Naive B cell (primary cell): Measurements from ENCODE around the gene CALU. TPM values are rescaled to one million over a fixed set of nuclear protein-coding genes. Genes with fewer than 3 reads are reported as not detected.

ENCODE experiments used
- ATAC-seq, 2 donors: fragments of 150-1000 bp; cut with Tn5 transposase; 2 replicates each; pipeline ENCODE4 v1.10.0; 2021; ENCODE audit warnings: low read depth in 2 of 2, mild to moderate bottlenecking in 2 of 2, moderate library complexity in 2 of 2
- DNase-seq: peaks from one replicate; pipeline ENCODE4 v3.0.0; 2022
- H3K27ac Mint-ChIP-seq, 6 donors: one replicate each; pipeline ENCODE4 v1.8.0; 2020 to 2022; ENCODE audit warnings: mild to moderate bottlenecking in 6 of 6, mixed read lengths in 6 of 6, moderate library complexity in 5 of 6, inconsistent platforms in 2 of 6
- H3K27me3 Mint-ChIP-seq, 3 donors: one replicate each; pipeline ENCODE4 v1.8.0; 2021 to 2022; ENCODE audit warnings: mixed read lengths in 3 of 3, mild to moderate bottlenecking in 1 of 3
- H3K36me3 Mint-ChIP-seq, 2 donors: one replicate each; pipeline ENCODE4 v1.8.0; 2020 to 2022; ENCODE audit warnings: mixed read lengths in 2 of 2, inconsistent platforms in 1 of 2, mild to moderate bottlenecking in 1 of 2
- H3K4me1 Mint-ChIP-seq, 3 donors: one replicate each; pipeline ENCODE4 v1.8.0; 2020 to 2022; ENCODE audit warnings: mixed read lengths in 3 of 3, inconsistent platforms in 1 of 3, mild to moderate bottlenecking in 1 of 3, moderate library complexity in 1 of 3
- H3K4me3 Mint-ChIP-seq, 8 donors: one replicate each; pipeline ENCODE4 v1.8.0; 2020 to 2022; ENCODE audit warnings: mild to moderate bottlenecking in 8 of 8, mixed read lengths in 8 of 8, moderate library complexity in 8 of 8, inconsistent platforms in 2 of 8
- H3K9me3 Mint-ChIP-seq, 7 donors: one replicate each; pipeline ENCODE4 v1.8.0; 2020 to 2022; ENCODE audit warnings: mixed read lengths in 7 of 7, mild to moderate bottlenecking in 5 of 7, inconsistent platforms in 2 of 7, moderate library complexity in 1 of 7
- polyA plus RNA-seq, 6 donors: library from polyadenylated mRNA; unstranded; fragments of 300-500 nt; fragmentation: Illumina TruSeq; gene quantifications; one replicate each; pipeline ENCODE4 v1.2.3, GENCODE V29; 2021; ENCODE audit warnings: low read depth in 6 of 6

The CALU gene
- polyA plus RNA-seq: 10 to 100 TPM; 19.2 to 29.6 (median 21.0) TPM

DNA sequence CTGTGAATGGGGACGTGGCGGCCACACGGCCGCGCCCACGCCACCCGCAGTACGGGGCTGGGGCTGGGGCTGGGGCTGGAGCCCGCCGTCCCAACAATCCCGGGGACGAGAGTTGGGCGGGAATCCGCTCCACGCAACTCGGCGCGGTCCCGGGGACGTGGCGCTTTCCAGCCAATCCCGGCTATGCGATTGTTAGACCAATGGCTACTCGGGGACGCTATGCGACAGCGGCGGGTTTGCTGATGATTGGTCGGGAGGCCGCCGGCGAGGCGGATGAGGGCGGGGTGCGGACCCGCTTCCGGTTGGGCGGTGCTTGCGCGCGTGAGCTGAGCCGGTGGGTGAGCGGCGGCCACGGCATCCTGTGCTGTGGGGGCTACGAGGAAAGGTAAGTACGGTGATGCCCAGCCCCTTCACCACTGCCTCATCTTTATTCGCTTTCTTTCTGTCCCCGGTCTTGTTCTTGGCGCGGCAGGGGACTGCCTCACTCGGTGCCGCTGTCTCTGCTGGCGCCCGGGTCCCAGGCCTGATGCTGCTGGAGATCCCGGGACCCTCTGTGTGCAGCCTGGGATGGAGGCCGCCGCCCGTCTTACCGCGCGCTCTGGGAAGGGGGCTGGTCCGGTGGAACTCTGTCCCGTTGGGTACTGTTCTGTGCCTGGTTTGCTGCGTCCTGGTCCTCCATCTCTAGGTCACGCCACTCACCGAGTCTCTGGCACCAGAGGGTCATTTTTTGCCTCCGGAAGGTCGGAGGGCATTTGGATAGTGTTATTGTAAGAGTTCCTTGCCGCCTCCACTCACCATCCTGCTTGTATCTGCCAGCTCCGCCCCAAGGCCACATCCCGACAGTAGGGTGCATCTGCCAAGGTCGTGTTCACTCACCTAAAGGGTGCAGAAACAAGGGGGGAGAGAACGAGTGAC lies at the start of gene CALU:
Gene CALU, plus strand, starts transcription at position 312 of the 915 bp plus-strand sequence. CDS start 9,225 bp downstream, outside the sequence.
- H3K36me3 Mint-ChIP-seq: no peaks in the 10 kb centered on the region
- H3K27ac Mint-ChIP-seq: peak within 1 kb of the TSS; percentile 90 to 99 (median 96)
- H3K9me3 Mint-ChIP-seq: peaks cover 0 to 4% (median 0%) of the 10 kb centered on the region in 7 donors
- peak; percentile 89 to 90 for ATAC-seq
- H3K27me3 Mint-ChIP-seq: no peaks in the 10 kb centered on the region
- peak within 1 kb of the TSS; percentile 96 to 99 (median 98) for H3K4me3 Mint-ChIP-seq
- DNase-seq: peak; percentile 93
- peaks cover 30 to 40% (median 30%) of the 10 kb centered on the region in 3 donors for H3K4me1 Mint-ChIP-seq

GRCh38 chr7:128691227-128691626 lies 47.9 kb upstream of the CALU start:
- H3K4me3 Mint-ChIP-seq: no peak overlapping the region
- H3K27ac Mint-ChIP-seq: no peak overlapping the region
- H3K36me3 Mint-ChIP-seq: no peaks in the 10 kb centered on the region
- H3K4me1 Mint-ChIP-seq: no peaks in the 10 kb centered on the region
- DNase-seq: no peak
- peaks cover 4 to 12% (median 10%) of the 10 kb centered on the region in 3 donors for H3K27me3 Mint-ChIP-seq
- no peak for ATAC-seq
- H3K9me3 Mint-ChIP-seq: peaks cover 0 to 2% (median 0%) of the 10 kb centered on the region in 7 donors

DNA sequence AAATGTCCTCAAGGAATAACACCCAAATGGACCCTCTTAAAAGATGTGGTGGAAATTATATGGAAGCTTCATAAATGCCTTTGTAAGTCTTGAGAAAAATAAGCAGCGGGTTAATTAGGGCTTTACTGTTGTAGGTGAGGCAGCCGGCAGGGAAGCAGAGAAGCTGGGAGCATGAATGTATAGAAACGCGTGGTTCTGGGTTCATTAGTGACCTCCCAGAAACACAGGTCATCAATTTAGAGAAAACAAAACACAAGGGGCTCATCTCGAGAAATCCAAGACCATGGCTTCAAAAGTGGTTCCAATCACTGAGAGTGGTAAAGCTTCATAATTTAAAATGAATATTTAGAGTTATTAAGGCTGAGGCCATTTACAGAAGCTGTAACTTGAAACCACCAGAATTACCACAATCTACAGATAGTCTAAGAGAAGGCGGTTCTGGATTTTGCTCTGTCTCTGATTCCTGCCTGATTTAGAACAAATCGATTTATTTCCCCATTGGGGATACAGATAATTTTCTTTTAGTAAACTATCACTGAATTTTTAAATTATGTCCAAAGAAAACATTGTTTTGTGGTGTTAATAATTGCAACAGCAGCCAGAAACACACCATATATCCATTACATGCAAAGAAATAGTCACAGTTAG lies 46.4 kb upstream of the CALU start:
- no peak overlapping the region for H3K27ac Mint-ChIP-seq
- H3K9me3 Mint-ChIP-seq: peaks cover 0 to 2% (median 0%) of the 10 kb centered on the region in 7 donors
- no peaks in the 10 kb centered on the region for H3K36me3 Mint-ChIP-seq
- peaks cover 16 to 27% (median 26%) of the 10 kb centered on the region in 3 donors for H3K27me3 Mint-ChIP-seq
- H3K4me1 Mint-ChIP-seq: peaks cover 5 to 9% (median 8%) of the 10 kb centered on the region in 3 donors
- H3K4me3 Mint-ChIP-seq: no peak overlapping the region
- DNase-seq: no peak
- ATAC-seq: no peak

DNA sequence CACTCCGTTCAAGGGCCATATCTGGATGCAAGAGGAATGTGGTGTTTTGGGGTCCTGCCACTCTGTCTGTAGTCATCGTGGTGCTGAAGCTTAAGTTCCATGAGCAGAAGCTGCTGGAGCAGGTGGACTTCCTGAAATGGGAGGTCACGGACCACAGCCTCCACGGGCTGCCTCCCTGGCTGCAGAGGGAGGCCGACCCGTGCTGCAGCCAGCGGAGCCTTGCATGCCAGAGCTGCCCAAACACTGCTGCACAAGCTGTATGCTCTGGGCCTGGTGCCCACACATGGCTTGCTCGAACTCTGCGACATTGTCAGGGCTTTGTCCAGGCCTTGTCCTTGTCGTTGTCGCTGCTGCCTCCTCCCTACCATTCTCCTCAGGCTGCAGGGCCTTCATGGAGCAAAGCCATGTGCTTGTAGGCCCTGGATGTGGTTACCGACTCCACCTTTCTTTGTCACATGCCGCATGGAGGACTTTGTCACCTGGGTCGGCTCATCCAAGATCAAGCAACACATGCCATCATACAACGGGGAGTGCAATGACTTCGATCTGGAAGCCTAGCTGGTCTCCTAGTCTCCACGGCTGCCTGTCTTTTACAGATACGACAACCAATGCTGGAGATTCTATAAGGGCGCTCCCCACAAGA lies 45.7 kb upstream of the CALU start:
- Mint-ChIP-seq H3K27me3 (peaks cover 23 to 35% (median 32%) of the 10 kb centered on the region in 3 donors), H3K27ac (no peak overlapping the region), H3K4me1 (peaks cover 11 to 15% (median 13%) of the 10 kb centered on the region in 3 donors), H3K36me3 (no peaks in the 10 kb centered on the region), H3K9me3 (peaks cover 0 to 2% (median 0%) of the 10 kb centered on the region in 7 donors), H3K4me3 (peak overlapping the region in 1 of 8 donors; percentile 8)
- no peak for DNase-seq
- ATAC-seq: no peak

GRCh38 chr7:128694738-128695137 lies 44.4 kb upstream of the CALU start:
- H3K36me3 Mint-ChIP-seq: no peaks in the 10 kb centered on the region

GRCh38 chr7:128697302-128697905 lies 41.8 kb upstream of the CALU start:
- DNase-seq (peak; percentile 50), ATAC-seq (peak; percentile 84 to 89)
- peak overlapping the region; percentile 48 to 91 (median 84) for H3K4me3 Mint-ChIP-seq
- peaks cover 50 to 62% (median 53%) of the 10 kb centered on the region in 3 donors for H3K27me3 Mint-ChIP-seq
- peaks cover 11 to 16% (median 13%) of the 10 kb centered on the region in 3 donors for H3K4me1 Mint-ChIP-seq
- H3K36me3 Mint-ChIP-seq: no peaks in the 10 kb centered on the region
- H3K27ac Mint-ChIP-seq: peak overlapping the region in 5 of 6 donors; percentile 15 to 86 (median 79)
- H3K9me3 Mint-ChIP-seq: peaks cover 0 to 3% (median 0%) of the 10 kb centered on the region in 7 donors

More at GRCh38 chr7:128694738-128695137, 44.4 kb upstream of the CALU start:
- DNase-seq (no peak), ATAC-seq (no peak)
- Mint-ChIP-seq H3K27ac (no peak overlapping the region), H3K4me3 (no peak overlapping the region), H3K9me3 (peaks cover 0 to 2% (median 0%) of the 10 kb centered on the region in 7 donors), H3K4me1 (peaks cover 11 to 16% (median 13%) of the 10 kb centered on the region in 3 donors), H3K27me3 (peaks cover 32 to 42% (median 41%) of the 10 kb centered on the region in 3 donors)

DNA sequence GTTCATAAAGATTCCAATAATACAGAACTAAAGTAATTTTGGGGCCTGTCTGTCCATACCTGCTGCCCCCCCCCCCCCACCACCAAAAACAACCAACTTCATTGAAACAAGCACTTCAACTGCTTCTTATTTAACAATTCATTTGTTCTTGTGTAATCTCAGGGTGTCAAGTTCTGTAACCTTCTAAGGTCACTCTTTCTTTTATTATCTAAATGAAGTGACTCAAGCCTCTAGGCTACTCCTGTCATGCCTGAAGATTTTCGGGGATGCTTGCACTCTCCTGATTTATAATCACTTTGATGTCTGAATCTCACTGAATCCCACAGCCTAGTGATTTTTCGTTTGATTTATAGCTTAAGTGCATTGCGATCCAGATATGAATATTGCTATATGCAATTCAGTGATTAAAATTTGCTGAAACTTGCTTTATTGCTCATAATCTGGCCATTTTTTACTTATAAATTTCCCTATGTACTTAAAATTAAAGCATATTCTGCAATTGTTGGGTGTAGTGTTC lies 39.9 kb upstream of the CALU start:
- ATAC-seq: no peak
- Mint-ChIP-seq H3K36me3 (no peaks in the 10 kb centered on the region), H3K4me3 (no peak overlapping the region), H3K27me3 (peaks cover 50 to 65% (median 53%) of the 10 kb centered on the region in 3 donors), H3K9me3 (peaks cover 0 to 3% (median 0%) of the 10 kb centered on the region in 7 donors), H3K4me1 (peaks cover 11 to 16% (median 13%) of the 10 kb centered on the region in 3 donors), H3K27ac (no peak overlapping the region)
- no peak for DNase-seq

DNA sequence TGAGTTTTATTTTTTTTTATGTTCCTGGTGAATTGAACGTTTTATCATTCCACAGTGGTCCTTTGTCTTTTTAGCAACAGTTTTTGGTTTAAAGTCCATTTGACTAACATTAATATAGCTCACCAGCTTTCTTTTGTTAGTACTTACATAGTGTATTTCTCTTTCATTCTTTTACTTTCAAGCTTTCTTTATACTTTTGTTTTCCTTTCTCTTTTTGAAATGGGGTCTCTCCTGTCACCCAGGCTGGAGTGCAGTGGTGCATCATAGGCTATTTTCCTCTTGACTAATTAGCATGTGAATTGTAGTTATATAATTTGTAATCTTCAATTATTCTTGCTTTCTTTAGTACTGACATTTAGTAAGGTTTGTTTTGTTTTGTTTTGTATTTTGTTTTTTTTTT lies 39.3 kb upstream of the CALU start:
- Mint-ChIP-seq H3K4me1 (peaks cover 11 to 16% (median 13%) of the 10 kb centered on the region in 3 donors), H3K27ac (no peak overlapping the region), H3K9me3 (peaks cover 0 to 3% (median 0%) of the 10 kb centered on the region in 7 donors), H3K36me3 (no peaks in the 10 kb centered on the region), H3K27me3 (peaks cover 52 to 60% (median 53%) of the 10 kb centered on the region in 3 donors), H3K4me3 (no peak overlapping the region)
- DNase-seq (no peak), ATAC-seq (no peak)

- ATAC-seq: no peak
- no peak for DNase-seq
- Mint-ChIP-seq H3K36me3 (peaks cover 0 to 4% of the 10 kb centered on the region in 2 donors), H3K27ac (no peak overlapping the region), H3K27me3 (peaks cover 49 to 55% (median 53%) of the 10 kb centered on the region in 3 donors), H3K4me3 (no peak overlapping the region), H3K4me1 (peaks cover 11 to 16% (median 13%) of the 10 kb centered on the region in 3 donors), H3K9me3 (peaks cover 0 to 3% (median 0%) of the 10 kb centered on the region in 7 donors)
These were observed 37.9 kb upstream of the CALU start for GRCh38 chr7:128701062-128701785.

DNA sequence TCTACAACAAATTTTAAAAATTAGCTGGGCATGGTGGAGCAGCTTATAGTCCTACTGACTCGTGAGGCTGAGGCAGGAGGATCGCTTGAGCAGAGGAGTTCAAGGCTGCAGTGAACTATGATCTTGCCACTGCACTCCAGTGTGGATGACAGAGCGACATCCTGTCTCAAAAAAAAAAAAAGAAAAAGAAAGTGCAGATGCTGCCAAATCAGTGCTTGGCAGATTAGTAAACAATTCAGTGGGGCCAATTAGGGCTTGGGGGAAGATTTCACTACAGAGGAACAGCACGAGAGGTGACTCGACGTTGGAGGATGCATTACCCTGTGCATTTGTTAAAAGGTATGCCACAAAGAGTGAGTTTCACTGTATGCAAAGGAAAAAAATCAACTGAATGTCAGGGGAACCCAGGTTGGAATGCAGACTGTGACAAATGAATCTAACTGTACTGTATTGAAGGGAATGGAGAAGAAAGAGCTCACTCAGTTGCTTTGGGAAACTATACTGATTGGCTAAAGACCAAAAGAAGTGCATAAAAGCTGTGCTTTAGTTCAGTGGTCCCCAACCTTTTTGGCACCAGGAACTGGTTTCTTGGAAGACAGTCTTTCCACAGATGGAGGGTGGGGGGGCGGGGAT lies 35.4 kb upstream of the CALU start:
- H3K27me3 Mint-ChIP-seq: peaks cover 28 to 32% (median 28%) of the 10 kb centered on the region in 3 donors
- H3K36me3 Mint-ChIP-seq: peaks cover 0 to 4% of the 10 kb centered on the region in 2 donors

DNA sequence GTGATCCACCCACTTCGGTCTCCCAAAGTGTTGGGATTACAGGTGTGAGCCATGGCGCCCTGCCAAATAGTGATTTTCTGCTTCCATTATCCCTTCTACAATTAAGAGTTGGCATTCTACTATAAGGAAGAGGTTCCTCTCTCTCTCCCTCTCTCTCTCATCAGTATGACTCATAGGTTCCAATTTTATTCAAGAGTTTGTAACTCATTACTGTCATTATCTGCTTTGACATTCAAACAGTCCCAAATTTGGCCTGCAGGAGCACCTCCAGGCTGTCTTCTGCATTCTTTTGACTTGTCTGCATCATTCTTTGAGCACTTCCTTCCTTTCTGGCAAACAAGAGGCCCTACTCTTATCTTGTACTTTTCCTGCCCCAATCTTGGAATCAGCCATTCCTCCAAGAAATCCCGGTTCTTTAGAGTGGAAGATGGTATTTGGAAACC lies 33.2 kb upstream of the CALU start:
- no peaks in the 10 kb centered on the region for H3K4me1 Mint-ChIP-seq
- H3K27me3 Mint-ChIP-seq: peaks cover 10 to 14% (median 13%) of the 10 kb centered on the region in 3 donors
- ATAC-seq (no peak), DNase-seq (no peak)
- H3K9me3 Mint-ChIP-seq: peaks cover 0 to 1% (median 0%) of the 10 kb centered on the region in 7 donors
- H3K36me3 Mint-ChIP-seq: peaks cover 0 to 4% of the 10 kb centered on the region in 2 donors
- H3K4me3 Mint-ChIP-seq: no peak overlapping the region
- no peak overlapping the region for H3K27ac Mint-ChIP-seq

More for the DNA sequence above, 35.4 kb upstream of the CALU start:
- DNase-seq (no peak), ATAC-seq (no peak)
- Mint-ChIP-seq H3K27ac (no peak overlapping the region), H3K4me1 (no peaks in the 10 kb centered on the region), H3K9me3 (peaks cover 0 to 3% (median 0%) of the 10 kb centered on the region in 7 donors), H3K4me3 (no peak overlapping the region)
